ENCODE measurements around the gene KRT78. TPM values are rescaled to one million over a fixed set of nuclear protein-coding genes. Genes with fewer than 3 reads are reported as not detected.

The KRT78 gene
- total and polyA plus RNA-seq, 2 donors (not counting 1 experiment from before 2014, with no cell fraction given), result not detected

DNA sequence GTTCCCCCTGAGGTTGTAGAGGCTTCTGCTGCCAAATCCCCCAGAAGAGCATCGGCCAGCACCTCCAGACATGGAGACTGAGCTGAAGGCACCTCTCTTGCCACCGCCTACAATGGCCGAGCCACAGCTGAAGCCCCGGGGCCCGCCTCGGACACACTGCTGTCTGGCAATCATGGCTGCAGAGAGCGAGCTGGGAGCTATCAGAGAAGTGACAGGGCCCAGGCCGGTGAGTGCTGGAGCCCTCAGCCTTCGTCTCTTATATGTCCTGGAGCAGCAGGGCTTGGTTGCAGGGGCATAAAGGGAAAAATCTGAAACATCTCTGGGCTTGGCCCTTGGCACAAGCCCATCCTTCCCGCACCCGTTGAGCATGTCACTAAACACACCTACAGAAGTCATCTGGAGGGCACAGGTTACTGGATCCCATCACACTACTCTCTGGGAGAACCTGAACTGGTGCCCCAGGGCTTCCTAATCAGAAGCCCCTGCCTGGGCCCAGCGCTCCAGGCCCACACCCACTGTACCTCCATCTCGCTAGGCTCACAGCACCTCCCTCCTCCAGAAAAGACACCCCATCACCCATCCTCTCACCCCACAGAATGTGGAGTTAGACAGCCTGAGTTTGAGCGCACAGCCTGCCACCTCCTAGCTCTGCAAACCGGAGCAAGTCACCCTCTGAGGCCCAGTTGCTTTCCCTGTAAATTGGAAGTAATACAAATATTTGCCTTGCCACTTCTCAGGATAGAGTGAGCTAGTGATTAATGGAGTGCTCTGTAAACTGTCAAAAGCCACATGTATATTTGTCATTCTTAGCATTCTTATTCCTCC is 34.7 kb downstream of the KRT78 start, which contains the start of gene KRT4:
Gene KRT4, minus strand, starts transcription at position 232 of the 825 bp plus-strand sequence. Its CDS starts 58 bp downstream, at position 174.
- intact Hi-C loops (cut with micrococcal nuclease), result no loop called here

More for the DNA sequence above, 34.7 kb downstream of the KRT78 start, which contains the start of gene KRT4:
- ChIA-PET CTCF (no interaction called here), POLR2A (no interaction called here)
- no peaks in the 10 kb centered on the region for H3K4me1 ChIP-seq (ENCODE audit: control insufficient read depth in 2 of 2, insufficient read depth in 2 of 2, low read length in 2 of 2)
- H3K27me3 ChIP-seq (replicated peaks in 1 of 4; ENCODE audit: control extremely low read depth in 1 of 4, control insufficient read depth in 3 of 4, insufficient read depth in 4 of 4, low read length in 3 of 4), result no peaks in the 10 kb centered on the region
- H4K20me1 ChIP-seq (ENCODE audit: control insufficient read depth, insufficient read depth, low read length, poor library complexity, severe bottlenecking), result no peaks in the 10 kb centered on the region
- H3K4me1 Mint-ChIP-seq, result no peaks in the 10 kb centered on the region
- WGBS (ENCODE audit: insufficient coverage), result 89% methylated on average over 13 of the region's 15 CpGs
- no peak within 1 kb of the TSS for H2AFZ ChIP-seq (ENCODE audit: insufficient read depth, low read depth, low read length, poor library complexity, severe bottlenecking)
- H3K36me3 ChIP-seq (replicated peaks in 1 of 2; ENCODE audit: control extremely low read depth in 1 of 2, control insufficient read depth in 1 of 2, extremely low read depth in 1 of 2, insufficient read depth in 2 of 2, low read length in 1 of 2), result no peaks in the 10 kb centered on the region
- H3K79me2 ChIP-seq (ENCODE audit: control insufficient read depth, insufficient read depth, low read length), result no peaks in the 10 kb centered on the region
- no peak within 1 kb of the TSS for H3K27ac ChIP-seq (ENCODE audit: low read length in 2 of 2)
- no peak within 1 kb of the TSS for H3K4me2 ChIP-seq (replicated peaks; ENCODE audit: low read depth, low read length, poor library complexity, severe bottlenecking)
- no peak for ATAC-seq (ENCODE audit: low read depth)
- peaks cover 24% of the 10 kb centered on the region for H3K27me3 Mint-ChIP-seq
- no peaks in the 10 kb centered on the region for H3K9me3 ChIP-seq (ENCODE audit: control extremely low read depth in 1 of 3, control insufficient read depth in 2 of 3, insufficient read depth in 1 of 3, low read length in 2 of 3)
- no peak within 1 kb of the TSS for H3K9ac ChIP-seq (ENCODE audit: low read length)
- TF ChIP-seq, protein P1, sequence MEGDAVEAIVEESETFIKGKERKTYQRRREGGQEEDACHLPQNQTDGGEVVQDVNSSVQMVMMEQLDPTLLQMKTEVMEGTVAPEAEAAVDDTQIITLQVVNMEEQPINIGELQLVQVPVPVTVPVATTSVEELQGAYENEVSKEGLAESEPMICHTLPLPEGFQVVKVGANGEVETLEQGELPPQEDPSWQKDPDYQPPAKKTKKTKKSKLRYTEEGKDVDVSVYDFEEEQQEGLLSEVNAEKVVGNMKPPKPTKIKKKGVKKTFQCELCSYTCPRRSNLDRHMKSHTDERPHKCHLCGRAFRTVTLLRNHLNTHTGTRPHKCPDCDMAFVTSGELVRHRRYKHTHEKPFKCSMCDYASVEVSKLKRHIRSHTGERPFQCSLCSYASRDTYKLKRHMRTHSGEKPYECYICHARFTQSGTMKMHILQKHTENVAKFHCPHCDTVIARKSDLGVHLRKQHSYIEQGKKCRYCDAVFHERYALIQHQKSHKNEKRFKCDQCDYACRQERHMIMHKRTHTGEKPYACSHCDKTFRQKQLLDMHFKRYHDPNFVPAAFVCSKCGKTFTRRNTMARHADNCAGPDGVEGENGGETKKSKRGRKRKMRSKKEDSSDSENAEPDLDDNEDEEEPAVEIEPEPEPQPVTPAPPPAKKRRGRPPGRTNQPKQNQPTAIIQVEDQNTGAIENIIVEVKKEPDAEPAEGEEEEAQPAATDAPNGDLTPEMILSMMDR (IDR thresholded peaks at IDR 0.05), result no peak
- no peak for TF ChIP-seq EZH2 (IDR thresholded peaks at IDR 0.05; ENCODE audit: borderline replicate concordance, insufficient read depth, low read depth, low read length, poor library complexity, severe bottlenecking)
- H3K27ac Mint-ChIP-seq, result no peak within 1 kb of the TSS
- no peak for DNase-seq
- no peak within 1 kb of the TSS for H3K4me3 Mint-ChIP-seq
- H3K4me3 ChIP-seq (ENCODE audit: control extremely low read depth in 1 of 5, extremely low read depth in 1 of 5, insufficient read depth in 1 of 5, low read depth in 2 of 5, low read length in 4 of 5), result no peak within 1 kb of the TSS
- H3K9me3 Mint-ChIP-seq (ENCODE audit: insufficient read depth), result no peaks in the 10 kb centered on the region
